Osteoblast (primary cell): ENCODE data around the gene ATG13. TPM values are rescaled to one million over a fixed set of nuclear protein-coding genes. Genes with fewer than 3 reads are reported as not detected.

Experiments used
- DNase-seq: peaks from one replicate; pipeline ENCODE4 v3.0.0; 2011; ENCODE audit warnings: low spot score, mixed read lengths; ENCODE audit not compliant: insufficient read length; ENCODE audit errors: missing footprints
- H2AFZ ChIP-seq: 2 replicates; pipeline ENCODE4 v1.6.0; 2011; ENCODE audit warnings: mild to moderate bottlenecking, low read length
- H3K27ac ChIP-seq: 2 replicates; pipeline ENCODE4 v1.5.1; 2011; ENCODE audit warnings: mild to moderate bottlenecking, low read depth, low read length, moderate library complexity
- H3K27me3 ChIP-seq: 2 replicates; pipeline ENCODE4 v1.6.0; 2012; ENCODE audit warnings: mild to moderate bottlenecking, control low read depth, inconsistent platforms, low read length, moderate library complexity; ENCODE audit not compliant: insufficient read depth
- H3K36me3 ChIP-seq: 2 replicates; pipeline ENCODE4 v1.5.1; 2011; ENCODE audit warnings: mild to moderate bottlenecking, low read length, control low read depth, moderate library complexity; ENCODE audit not compliant: insufficient read depth
- H3K4me1 ChIP-seq: 2 replicates; pipeline ENCODE4 v1.5.1; 2011; ENCODE audit warnings: mild to moderate bottlenecking, low read length, control low read depth, moderate library complexity; ENCODE audit not compliant: insufficient read depth
- H3K4me2 ChIP-seq: 2 replicates; pipeline ENCODE4 v1.6.0; 2011; ENCODE audit warnings: mild to moderate bottlenecking, low read length; ENCODE audit not compliant: insufficient read depth
- H3K4me3 ChIP-seq: fragments of 200-600 bp; sonication (generic); 3 replicates; pipeline ENCODE4 v1.5.1; 2012; ENCODE audit warnings: mild to moderate bottlenecking, low read length, inconsistent platforms; ENCODE audit not compliant: insufficient read depth
- H3K79me2 ChIP-seq: 2 replicates; pipeline ENCODE4 v1.6.0; 2012; ENCODE audit warnings: mild to moderate bottlenecking, low read length, control low read depth, inconsistent platforms; ENCODE audit not compliant: insufficient read depth
- H3K9me3 ChIP-seq: 2 replicates; pipeline ENCODE4 v1.5.1; 2011; ENCODE audit warnings: low read depth, low read length, control low read depth
- H4K20me1 ChIP-seq: 2 replicates; pipeline ENCODE4 v1.6.0; 2012; ENCODE audit warnings: mild to moderate bottlenecking, low read length, control low read depth; ENCODE audit not compliant: insufficient read depth
- CTCF ChIP-seq: IDR thresholded peaks from 2 replicates; pipeline ENCODE4 v1.5.1; 2011; ENCODE audit warnings: mild to moderate bottlenecking, low read depth, low read length, moderate library complexity; ENCODE audit errors: extremely low read depth
- total RNA-seq: library from RNA; depleted of rRNA; stranded (reverse); fragments of >200 nt; gene quantifications from 2 replicates; pipeline ENCODE4 v1.2.3, GENCODE V29; 2012

The ATG13 gene
- total RNA-seq, 1 donor, result 70.9 TPM

GRCh38 chr11:46639197-46639839, 22.0 kb downstream of the ATG13 start:
- peaks cover 7% of the 10 kb centered on the region for H3K79me2 ChIP-seq
- H4K20me1 ChIP-seq, result peaks cover 6% of the 10 kb centered on the region
- TF ChIP-seq CTCF, result no peak
- H3K4me2 ChIP-seq, result no peak overlapping the region
- no peaks in the 10 kb centered on the region for H3K27me3 ChIP-seq
- no peak overlapping the region for H2AFZ ChIP-seq
- H3K4me1 ChIP-seq, result no peaks in the 10 kb centered on the region
- DNase-seq, result no peak
- H3K4me3 ChIP-seq, result no peak overlapping the region
- peaks cover 7% of the 10 kb centered on the region for H3K36me3 ChIP-seq
- no peak overlapping the region for H3K27ac ChIP-seq
- no peaks in the 10 kb centered on the region for H3K9me3 ChIP-seq

DNA sequence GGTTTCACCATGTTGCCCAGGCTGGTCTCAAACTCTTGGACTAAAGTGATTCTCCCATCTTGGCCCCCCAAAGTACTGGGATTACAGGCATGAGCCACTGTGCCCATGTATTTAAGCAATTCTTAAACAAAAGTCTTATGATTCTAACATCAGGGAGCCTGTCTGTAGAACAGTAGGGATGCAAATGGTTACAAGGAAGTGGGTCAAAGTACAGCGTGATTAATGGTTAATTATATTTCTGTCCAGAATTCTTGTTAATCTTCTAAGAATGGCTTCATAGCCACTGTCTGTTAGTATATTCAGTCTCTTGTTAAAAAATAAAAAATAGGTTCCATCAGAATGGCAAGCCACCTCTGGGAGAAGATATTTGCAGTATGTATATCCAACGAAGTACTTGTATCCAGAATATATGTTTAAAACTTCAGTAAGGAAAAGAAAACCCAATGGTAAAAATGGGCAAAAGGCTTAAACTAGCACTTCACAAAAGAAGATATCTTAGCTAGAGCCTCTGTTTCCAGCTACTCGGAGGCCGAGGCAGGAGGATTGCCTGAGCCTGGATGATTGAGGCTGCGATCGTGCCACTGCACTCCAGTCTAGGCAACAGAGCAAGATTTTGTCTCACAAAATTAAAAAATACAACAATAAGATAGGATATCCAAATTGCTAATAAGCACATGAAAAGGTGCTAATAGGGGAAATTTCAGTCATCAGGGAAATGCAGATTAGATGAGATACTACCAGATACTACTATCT, 22.9 kb downstream of the ATG13 start:
- no peak overlapping the region for H3K4me3 ChIP-seq
- no peak for TF ChIP-seq CTCF
- H3K27me3 ChIP-seq, result no peaks in the 10 kb centered on the region
- no peak for DNase-seq
- no peak overlapping the region for H3K4me2 ChIP-seq
- H3K79me2 ChIP-seq, result peaks cover 7% of the 10 kb centered on the region
- peaks cover 6% of the 10 kb centered on the region for H4K20me1 ChIP-seq
- no peaks in the 10 kb centered on the region for H3K9me3 ChIP-seq
- peaks cover 15% of the 10 kb centered on the region for H3K36me3 ChIP-seq
- H3K4me1 ChIP-seq, result no peaks in the 10 kb centered on the region
- H2AFZ ChIP-seq, result no peak overlapping the region
- H3K27ac ChIP-seq, result no peak overlapping the region

GRCh38 chr11:46641639-46642038, 24.3 kb downstream of the ATG13 start:
- no peak for TF ChIP-seq CTCF
- no peak for DNase-seq
- Histone ChIP-seq H3K4me3 (no peak overlapping the region), H3K79me2 (peaks cover 7% of the 10 kb centered on the region), H3K4me2 (no peak overlapping the region), H3K27me3 (no peaks in the 10 kb centered on the region), H2AFZ (no peak overlapping the region), H4K20me1 (peaks cover 4% of the 10 kb centered on the region), H3K27ac (no peak overlapping the region), H3K4me1 (no peaks in the 10 kb centered on the region), H3K36me3 (peaks cover 22% of the 10 kb centered on the region), H3K9me3 (no peaks in the 10 kb centered on the region)

DNA sequence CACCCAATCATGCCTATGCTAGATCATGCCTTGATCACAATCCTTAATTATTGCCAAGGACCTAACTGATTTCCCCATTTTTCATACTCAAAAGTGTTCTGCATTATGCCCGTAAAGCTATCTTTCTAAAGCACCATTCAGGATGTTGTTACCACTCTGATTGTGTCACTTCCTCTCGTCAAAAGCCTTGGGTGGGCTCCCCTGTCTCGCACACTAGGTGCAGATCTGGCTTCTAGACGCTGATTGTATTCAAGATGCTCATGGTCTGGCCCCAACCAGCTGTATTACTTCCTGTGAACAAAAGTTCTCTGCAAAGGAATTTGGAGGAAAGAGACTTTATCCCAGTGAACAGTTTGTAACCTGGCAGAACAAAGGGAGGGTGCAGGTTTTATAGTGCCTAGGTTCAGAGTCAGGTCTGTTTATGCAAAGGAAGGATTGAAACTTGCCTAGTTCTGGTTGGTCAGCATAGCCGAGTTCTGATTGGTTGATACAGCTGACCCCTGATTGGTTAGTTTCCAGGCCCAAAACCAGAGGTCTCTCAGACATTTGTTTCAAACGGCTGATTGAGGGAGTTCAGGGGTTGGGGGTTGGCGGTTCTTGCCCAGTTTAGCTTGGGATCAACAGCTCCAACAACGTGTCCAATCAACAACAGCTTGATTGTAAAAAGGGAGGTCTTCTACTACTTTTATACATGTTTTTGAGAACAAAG, 25.4 kb downstream of the ATG13 start:
- no peak for TF ChIP-seq CTCF
- H4K20me1 ChIP-seq, result peaks cover 3% of the 10 kb centered on the region
- peaks cover 4% of the 10 kb centered on the region for H3K79me2 ChIP-seq
- no peak overlapping the region for H3K4me2 ChIP-seq
- H3K9me3 ChIP-seq, result no peaks in the 10 kb centered on the region
- H3K36me3 ChIP-seq, result peaks cover 22% of the 10 kb centered on the region
- no peak overlapping the region for H3K27ac ChIP-seq
- no peaks in the 10 kb centered on the region for H3K4me1 ChIP-seq
- H3K27me3 ChIP-seq, result no peaks in the 10 kb centered on the region
- H3K4me3 ChIP-seq, result no peak overlapping the region
- no peak for DNase-seq
- no peak overlapping the region for H2AFZ ChIP-seq
